Stimulated activated CD8-positive, alpha-beta memory T cell treated with anti-CD3 and anti-CD28 coated beads, Interleukin-15, amount 100 ng/mL, for 24 hours (primary cell): ENCODE measurements around the gene KAZALD1.
"Not testable (repeated sequence)": the region's sequence is repeated elsewhere in the genome, so short reads cannot be mapped to it uniquely, and the experiment has no call there.

Experiments
- DNase-seq: peaks from one replicate; pipeline ENCODE4 v3.0.0-alpha.2; 2020; ENCODE audit warnings: low read depth

Gene KAZALD1

DNA sequence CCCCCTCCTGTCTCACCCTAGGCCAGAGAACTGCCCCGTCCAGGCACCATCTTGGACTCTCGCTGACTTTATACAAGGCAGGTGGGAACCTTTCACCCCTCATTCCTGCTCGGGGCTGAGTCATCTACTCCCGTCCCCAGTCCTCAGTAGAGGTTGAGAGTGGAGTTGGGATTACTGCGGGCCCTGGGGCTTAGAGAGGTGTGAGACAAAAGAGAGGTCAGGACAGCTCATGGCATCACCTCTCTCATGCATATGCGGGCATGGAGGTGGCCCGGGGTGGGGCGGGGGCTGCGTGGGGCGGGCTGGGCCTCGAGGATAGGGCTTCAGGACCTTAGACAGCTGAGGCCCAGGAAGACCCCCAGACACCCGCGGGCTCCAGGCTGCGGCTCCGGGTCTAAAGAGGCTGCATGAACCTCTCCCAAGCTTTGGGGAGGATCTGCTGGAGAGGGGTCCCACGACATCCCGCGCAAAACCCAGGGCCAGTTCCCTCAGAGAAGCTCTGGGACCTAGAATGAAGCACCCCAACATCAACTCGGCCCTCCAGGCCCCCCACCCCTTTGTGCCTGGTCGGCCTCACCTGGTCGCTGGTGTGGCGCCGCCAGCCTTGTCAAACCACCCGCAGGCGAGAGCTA, 31.2 kb upstream of the KAZALD1 start:
- DNase-seq, result no peak

DNA sequence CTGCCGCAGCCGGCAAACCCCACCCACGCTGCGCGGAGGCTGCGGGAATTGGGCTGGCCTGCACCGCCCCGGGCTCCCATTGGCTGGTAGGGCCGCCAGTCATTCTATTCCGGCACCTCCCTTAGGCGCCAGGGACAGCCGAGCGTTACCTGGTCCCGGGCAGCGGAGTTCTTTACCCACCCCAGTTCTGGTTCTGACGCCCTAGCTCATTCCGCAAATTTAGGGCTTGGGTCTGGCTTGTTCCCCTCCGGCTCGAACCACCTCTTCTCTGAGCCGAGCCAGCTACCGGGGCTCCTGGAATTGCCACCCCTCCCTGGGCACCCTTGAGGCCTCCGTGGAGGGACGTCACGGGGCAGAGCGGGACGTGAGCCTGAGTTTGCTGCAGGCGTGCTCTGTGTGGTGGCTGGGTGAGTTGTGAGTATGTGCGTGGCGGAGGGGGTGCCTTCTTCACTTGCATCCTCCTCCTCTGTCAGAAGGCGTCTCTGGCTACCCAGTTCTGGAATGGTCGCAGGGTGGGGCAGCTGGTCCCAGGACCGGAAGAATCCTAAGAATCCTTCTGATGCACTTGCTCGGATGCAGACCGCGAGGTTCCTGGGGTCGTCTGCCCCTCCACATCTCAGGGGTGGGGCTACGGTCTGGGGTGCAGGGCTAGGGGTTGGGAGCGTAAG, 30.5 kb upstream of the KAZALD1 start, which contains the start of the genes PDZD7 and SFXN3:
Gene PDZD7 (minus strand): TSS at position 2 of the 668 bp plus-strand sequence. CDS start 910 bp downstream, outside the sequence.
Gene SFXN3 (plus strand): TSS at position 107 of the 668 bp plus-strand sequence. CDS start 3,461 bp downstream, outside the sequence.
- peak; percentile 87 for DNase-seq

DNA sequence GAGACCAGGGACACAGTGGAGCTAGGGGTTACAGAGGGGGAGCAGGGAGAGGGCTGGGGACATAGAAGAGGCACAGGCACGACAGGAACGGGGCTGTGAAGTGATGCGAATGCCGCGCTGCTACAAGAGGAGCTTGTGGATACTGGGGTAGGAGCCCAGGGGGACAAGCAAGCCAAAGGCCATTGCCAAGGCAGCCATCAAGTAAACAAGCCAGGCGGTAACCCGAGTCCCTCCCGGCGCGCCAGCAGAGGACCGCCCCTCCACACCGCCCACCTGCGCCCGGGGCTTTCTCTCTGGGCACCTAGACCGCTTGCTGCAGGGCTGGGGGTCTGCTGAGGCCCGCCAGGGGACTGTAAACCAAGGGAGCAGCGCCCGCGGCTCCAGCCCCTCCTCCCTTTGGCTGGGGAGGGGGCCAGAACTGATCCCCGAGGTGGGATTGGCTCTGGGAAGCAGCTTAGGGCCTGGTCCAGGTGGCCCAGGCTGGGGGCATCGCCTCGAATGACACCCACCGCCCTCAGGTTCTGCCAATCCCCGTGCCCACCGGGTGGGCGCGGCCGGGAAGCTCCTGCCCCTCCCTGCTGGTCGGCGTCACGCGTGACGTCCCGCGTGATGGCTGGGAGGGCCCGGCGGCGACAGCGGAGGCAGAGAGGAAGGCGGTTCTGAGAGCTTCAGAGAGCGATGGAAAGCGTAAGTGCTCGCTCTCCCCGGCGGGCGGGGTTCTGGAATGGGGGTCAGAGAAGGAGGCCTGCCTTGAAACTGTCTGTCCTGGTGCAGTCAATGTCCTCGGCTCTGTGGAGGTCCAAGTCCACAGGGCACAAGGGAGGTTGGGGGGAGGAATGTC, 29.8 kb upstream of the KAZALD1 start:
- peak; percentile 37 for DNase-seq

DNA sequence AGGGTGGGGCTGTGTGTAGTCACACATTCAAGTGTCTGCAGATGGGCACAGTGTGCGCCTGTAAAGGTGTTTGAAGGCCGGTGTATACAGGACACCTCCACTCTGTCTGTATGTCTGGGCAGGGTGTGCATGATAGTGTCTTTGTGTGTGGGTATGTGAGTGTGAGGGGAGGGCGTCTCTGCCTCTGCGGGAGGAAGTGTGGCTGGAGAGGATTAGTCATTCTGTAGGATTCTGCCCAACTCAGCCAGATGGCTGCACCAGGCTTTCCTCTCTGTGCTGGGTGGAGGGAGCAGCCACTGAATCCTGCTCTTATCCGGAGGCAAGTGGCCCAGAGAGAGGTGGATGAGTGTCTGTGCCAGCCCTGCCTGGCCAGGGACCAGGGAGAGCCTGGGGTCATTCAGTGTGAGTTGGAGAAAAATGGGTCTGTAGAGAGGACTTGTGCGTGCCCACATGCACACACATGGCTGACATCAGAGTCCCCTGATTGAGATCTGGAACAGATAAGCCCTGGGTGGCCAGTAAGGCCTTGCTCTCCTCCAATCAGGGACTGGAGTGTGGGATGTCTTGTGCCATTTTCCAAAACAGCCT, 29.1 kb upstream of the KAZALD1 start:
- DNase-seq, result peak; percentile 21

DNA sequence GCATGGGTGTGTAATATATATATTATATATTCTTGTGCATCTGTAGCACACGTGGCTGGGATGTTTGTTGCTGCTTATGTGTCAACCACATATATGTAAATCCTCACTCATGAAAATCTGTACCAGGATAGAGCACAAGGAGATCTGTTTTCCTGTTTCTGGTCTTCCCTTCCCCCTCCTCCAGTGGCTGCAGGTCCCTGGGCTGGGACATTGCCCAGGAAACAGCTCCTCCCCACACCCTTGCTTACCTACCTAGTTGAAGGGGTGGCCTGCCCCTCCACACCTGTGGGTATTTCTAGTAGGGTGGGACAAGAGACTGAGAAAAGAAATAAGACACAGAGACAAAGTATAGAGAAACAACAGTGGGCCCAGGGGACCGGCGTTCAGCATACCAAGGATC, 28.5 kb upstream of the KAZALD1 start:
- DNase-seq, result no peak

DNA sequence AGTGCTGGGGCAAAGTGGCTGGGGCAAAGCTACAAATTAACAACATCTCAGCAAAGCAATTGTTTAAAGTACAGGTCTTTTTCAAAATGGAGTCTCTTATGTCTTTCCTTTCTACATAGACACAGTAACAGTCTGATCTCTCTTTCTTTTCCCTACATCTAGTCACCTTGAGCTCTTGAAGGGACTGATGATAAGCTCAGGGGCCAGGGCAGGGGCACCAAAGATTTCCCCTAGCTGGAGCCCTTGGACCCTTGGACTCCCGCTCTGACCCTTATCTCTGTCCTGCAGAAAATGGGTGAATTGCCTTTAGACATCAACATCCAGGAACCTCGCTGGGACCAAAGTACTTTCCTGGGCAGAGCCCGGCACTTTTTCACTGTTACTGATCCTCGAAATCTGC, 27.4 kb upstream of the KAZALD1 start:
- not testable (repeated sequence) for DNase-seq

DNA sequence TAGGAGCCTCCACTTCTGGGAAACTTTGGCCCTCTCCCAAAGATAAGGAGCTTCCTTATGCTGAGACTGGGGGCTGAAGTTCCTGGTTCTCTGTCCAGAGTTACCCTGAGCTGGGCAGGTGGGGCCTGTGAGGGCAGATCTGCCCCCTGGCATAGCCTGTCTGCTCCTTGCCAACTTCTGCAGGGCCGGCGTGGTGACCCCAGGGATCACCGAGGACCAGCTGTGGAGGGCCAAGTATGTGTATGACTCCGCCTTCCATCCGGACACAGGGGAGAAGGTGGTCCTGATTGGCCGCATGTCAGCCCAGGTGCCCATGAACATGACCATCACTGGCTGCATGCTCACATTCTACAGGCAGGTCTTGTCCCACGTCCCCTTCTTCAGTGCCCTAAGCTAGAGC, 26.5 kb upstream of the KAZALD1 start:
- DNase-seq, result no peak

DNA sequence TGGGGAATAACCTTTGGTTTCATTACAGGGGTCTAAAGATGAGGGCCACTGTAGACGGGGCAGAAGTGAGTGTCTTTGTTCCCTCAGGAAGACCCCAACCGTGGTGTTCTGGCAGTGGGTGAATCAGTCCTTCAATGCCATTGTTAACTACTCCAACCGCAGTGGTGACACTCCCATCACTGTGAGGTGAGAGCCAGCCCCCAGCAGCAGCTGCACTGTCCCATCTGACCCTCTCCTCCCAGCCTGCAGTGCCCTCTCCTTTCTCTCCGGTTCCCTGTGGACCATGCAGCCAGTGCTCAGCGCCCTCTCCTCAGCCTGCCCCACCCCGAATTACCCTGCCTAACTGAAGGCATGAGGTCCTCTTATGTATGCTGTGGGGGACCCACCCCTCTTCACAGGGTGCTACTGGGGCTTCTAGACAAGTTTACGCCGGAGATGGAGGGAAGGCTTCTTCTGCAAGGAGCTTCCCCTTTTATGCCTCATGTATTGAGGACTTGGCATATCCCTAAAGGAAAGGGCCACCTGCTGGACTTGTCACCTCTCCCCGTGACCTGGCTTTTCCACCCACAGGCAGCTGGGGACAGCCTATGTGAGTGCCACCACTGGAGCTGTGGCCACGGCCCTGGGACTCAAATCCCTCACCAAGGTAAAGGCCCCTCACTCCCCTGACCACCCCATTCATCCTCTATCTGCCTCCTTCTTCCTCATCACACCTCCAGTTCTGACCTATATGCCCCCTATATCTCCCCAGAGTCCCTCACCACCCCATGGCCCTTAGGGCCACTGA, 25.7 kb upstream of the KAZALD1 start:
- DNase-seq, result no peak

DNA sequence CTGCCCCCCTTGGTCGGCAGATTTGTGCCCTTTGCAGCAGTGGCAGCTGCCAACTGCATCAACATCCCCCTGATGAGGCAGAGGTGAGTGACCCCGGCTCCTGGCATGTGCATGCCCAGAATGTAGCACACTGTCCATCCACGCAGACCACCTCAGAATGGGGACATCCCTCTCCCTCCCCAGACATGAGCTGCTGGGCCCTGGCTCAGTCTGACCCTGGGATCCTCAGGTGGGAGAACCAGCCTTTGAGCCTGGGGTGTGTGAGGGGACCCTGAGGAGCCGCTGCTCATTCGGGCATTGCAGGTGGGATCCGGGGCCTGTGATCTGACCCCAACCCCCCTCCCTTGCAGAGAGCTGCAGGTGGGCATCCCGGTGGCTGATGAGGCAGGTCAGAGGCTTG, 25.1 kb upstream of the KAZALD1 start:
- no peak for DNase-seq

DNA sequence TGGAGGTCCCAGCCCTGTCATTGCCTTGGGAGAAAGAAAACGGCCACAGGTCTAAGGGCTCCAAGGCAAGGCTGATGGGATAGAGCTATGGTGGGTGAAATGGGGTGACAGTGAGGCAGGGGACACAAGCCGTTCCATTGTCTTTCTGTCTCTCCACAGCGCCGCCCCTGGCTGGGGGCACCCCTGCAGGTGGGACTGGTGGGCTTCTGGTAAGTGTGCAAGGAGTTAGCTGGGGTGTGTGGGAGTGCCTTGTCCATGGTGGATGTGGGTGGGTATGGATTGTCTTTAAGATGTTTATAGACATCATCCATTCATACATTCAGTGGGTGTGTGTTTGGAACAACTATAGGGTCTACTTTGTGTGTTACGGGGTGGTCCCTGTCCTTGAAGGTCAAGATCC, 23.3 kb upstream of the KAZALD1 start:
- DNase-seq, result no peak

DNA sequence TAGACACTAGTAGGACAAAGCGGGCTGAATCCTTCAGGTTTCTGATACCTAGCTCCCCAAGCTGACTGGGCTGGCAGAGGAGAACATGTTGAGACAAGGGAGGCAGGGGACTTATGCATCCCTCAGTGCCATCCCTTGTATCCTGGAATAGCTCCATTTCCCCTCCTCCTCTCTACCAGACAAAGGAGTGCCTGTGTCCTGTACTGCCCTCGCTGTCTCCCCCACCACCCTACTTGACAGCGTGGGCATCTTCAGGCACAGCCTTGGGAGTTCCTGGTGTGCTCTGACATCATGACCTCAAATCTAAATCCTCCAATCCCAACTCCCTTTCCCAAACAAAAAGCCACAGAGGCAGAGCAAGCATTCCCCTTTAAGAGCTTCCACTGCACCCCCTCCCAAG, 21.7 kb upstream of the KAZALD1 start:
- no peak for DNase-seq

DNA sequence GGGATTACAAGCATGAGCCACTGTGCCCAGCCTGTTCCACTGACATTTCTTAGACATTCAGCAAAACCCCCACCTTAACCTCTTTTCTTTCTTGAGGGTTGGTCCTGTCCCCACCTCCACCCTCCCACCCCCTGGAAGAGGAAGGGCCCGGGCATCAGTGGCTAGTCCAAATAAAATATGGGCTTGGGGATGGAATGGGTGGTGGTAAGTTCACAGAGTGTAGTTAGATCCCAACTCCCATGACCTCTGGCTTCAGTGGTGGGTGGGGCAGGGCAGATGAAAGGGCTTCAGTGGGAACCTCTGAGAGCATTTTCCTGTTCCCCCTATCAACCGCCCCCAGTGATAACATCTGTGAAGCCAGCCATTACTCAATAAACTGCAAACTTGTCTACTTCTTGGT, 20.9 kb upstream of the KAZALD1 start:
- DNase-seq, result no peak

DNA sequence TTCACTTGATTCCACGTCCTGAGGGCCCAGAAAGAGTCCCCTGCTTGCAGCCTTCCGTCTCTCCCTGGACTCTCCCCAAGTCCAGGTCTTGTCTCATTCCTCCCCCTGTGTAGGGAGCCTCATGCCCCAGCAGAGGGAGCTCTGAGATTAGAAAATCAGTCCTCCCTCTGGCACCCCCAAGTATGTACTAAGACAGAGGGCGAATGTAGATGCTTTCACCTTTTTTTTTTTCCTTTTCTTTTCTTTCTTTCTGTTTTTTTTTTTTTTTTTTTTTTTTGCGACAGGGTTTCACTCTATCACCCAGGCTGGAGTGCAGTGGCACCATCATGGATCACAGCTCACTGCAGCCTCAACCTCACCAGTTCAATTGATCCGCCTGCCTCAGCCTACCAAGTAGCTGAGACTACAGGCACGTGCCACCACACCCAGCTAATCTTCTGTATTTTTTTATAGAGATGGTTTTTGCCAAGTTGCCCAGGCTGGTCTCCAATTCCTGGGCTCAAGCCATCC, 20.5 kb upstream of the KAZALD1 start:
- no peak for DNase-seq

DNA sequence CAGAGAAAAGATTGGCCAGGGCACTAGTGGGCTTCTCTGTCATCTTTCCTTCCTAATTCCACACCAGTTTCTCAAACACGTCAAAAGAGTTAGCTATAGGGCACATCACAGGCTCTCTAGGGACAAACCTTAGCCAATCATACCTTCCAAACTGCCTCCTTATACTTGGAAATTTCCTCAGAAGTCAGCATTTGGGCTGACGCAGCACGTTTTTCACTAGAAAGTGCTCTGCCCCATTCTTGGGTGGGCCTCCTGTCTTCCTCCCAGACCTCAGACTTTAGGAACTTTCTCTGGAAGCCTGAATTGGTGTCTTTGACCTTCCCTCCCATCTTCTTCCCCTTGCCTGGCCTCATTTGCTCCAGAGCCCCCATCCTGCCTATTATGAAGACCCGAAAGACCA, 19.7 kb upstream of the KAZALD1 start:
- DNase-seq, result no peak

DNA sequence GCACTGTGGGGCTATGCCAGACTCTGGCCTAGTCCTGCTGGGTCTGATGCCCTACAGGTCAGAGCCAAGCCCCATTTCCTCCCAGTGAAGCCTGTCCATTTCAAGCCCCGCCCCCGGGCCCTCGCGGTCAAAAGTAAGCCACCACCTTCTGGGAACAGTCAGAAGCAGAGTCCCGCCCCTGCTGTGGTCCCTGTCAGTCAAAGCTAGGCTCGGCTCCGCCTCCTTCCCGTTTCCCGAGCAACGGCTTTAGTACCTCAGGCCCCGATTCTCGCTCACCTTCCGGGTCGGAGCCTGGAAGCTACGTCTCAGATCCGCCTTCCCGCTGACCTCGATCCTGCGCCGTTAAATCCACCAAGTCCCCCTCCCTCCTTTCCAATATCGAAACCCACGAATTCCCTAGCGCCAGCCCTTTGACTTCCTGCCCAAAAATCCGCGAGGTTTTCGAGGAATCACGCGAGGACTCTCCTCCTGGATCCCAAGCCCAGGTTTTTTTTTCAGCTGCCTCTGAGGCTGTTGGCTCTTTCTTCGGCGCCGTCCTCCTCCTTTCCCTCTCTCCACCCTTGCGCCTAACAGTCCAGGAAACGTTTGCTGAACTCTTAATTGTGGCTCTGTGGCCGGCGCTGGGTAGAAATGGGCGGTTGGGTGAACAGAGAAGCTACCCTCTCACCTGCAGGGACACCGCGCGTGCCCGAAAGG, 19.0 kb upstream of the KAZALD1 start:
- DNase-seq, result peak; percentile 74

DNA sequence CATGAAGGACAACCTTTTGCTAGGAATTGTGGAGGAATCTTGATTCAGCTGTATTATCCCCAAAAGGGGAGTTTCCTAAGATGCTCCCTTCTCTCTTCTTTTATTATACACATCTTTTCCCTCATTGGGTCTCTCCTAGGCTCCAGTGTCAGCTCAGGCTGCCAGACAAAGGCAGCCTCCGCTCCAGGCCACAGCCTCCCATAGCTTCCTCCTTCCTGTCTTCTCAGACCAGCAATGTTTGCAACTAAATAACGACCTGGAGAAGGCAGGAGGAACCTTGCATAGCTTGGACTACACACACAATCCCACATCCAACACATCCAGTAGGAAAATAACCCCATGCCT, 18.5 kb upstream of the KAZALD1 start:
- DNase-seq, result no peak

DNA sequence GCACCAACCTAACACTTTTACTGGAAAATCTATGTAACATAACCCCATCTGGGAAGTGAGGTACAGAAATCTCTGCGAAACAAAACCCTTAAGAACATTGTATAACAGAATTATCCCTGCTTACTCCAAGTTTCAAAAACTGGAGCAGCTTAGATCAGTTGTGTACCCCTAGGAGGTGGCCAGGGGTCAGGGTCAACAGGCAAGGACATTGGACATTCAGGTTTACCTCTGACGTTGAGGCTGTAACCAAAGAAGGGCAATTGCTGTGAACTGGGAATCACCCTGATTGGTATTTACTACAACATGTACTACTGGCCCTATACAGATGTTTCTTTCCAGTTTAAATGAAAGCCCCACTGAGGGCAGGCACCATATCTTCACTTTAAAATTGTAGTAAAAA, 17.7 kb upstream of the KAZALD1 start:
- no peak for DNase-seq

DNA sequence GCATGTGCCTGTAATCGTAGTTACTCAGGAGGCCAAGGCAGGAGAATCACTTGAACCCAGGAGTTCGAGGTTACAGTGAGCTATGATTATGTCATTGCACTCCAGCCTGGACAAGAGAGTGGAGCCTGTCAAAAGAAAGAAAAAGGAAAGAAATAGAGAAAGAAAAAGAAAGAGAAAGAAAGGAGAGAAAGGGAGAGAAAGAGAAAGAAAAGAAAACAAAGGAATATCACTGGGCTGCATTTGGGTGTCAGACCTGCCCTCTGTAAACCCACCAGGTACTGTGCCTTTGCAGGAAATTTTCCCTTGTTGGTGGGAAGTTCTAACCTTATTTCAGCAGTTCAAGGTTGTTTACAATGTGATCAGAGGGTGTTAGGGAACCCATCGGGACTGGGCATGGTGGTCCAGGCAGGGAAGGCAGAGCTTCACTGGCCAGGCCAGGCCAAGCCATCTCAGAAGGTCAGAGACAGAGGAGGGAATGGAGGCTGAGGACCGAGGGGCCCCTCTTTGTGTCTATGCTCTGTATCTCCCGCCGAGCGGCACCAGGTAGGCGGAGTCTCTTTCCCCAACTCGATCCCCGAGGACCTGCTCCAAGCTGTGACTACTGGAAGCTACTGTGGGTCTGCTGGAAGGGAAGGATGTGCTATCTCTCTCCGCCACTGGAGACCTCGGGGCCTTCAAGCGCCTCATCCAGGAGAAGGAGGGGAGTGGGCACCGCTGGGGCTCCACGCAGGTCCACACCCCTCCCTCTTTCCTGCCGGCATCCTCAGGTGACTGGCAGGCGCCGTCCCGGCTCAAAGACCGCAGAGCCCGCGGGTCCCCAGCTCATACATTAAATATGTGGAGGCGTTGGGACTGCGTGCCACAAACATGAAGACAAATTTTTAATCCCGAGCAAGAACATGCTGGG, 15.2 kb upstream of the KAZALD1 start:
- DNase-seq, result no peak

DNA sequence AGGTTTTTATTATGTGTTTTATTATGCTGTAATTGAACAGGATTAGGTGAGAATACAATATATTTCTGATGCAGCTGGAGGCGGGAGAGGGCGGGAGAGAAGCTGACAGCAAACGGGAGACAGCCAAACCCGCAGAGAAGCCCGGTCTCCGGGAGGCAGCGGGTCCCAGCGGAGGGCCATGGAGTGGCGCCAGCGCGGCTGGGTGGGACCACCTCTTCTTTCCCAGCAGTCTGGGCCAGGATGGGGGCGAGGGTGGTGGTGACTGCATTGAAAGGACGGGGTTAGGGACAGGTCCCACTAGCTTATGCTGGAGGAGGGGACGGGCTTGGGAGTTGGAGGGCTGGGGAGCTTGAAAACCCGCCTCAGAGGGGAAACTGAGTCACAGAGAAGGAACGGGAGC, 14.5 kb upstream of the KAZALD1 start:
- DNase-seq, result no peak
